DND-41 (cell line): ENCODE results near the gene TCF20.
A peak's percentile ranks its signal among the peaks of the same experiment; 100 is the strongest.

Experiments used
- ATAC-seq: fragments of 200-7000 bp; cut with Tn5 transposase; 3 replicates; pipeline ENCODE4 v1.9.1; 2021; ENCODE audit warnings: low read depth; ENCODE audit not compliant: insufficient read depth
- DNase-seq: peaks from one replicate; pipeline ENCODE4 v3.0.0-alpha.2; 2020
- H2AFZ ChIP-seq: 2 replicates; pipeline ENCODE4 v1.6.0; 2012; ENCODE audit warnings: low read depth, low read length
- H3K27ac ChIP-seq: 2 replicates; pipeline ENCODE4 v1.5.1; 2012; ENCODE audit warnings: low read length, inconsistent platforms
- H3K27me3 ChIP-seq: fragments of 200-600 bp; sonication (generic); 2 replicates; pipeline ENCODE4 v1.6.0; 2012; ENCODE audit warnings: low read length, mild to moderate bottlenecking, inconsistent platforms; ENCODE audit not compliant: insufficient read depth, poor library complexity
- H3K36me3 ChIP-seq: 2 replicates; pipeline ENCODE4 v1.5.1; 2012; ENCODE audit warnings: low read length, inconsistent platforms; ENCODE audit not compliant: insufficient read depth
- H3K4me1 ChIP-seq: 2 replicates; pipeline ENCODE4 v1.5.1; 2012; ENCODE audit warnings: mild to moderate bottlenecking, low read length; ENCODE audit not compliant: insufficient read depth
- H3K4me2 ChIP-seq: 2 replicates; pipeline ENCODE4 v1.6.0; 2012; ENCODE audit warnings: mild to moderate bottlenecking, moderate library complexity, low read length, inconsistent platforms; ENCODE audit not compliant: insufficient read depth
- H3K4me3 ChIP-seq, 2 experiments: fragments of 200-600 bp in 1 of 2; shearing (Covaris generic) in 1 of 2; 2 replicates each; pipeline ENCODE4 v1.5.1; 2012 to 2016; ENCODE audit warnings: inconsistent platforms in 2 of 2, low read length in 2 of 2, mild to moderate bottlenecking in 2 of 2, low read depth in 1 of 2, moderate library complexity in 1 of 2
- H3K79me2 ChIP-seq: 2 replicates; pipeline ENCODE4 v1.6.0; 2012; ENCODE audit warnings: low read length, inconsistent platforms; ENCODE audit not compliant: insufficient read depth
- H3K9ac ChIP-seq: 2 replicates; pipeline ENCODE4 v1.6.0; 2012; ENCODE audit warnings: low read depth, mild to moderate bottlenecking, inconsistent platforms, low read length, moderate library complexity
- H3K9me3 ChIP-seq: 2 replicates; pipeline ENCODE4 v1.5.1; 2012; ENCODE audit warnings: low read length, moderate library complexity, mild to moderate bottlenecking, inconsistent platforms; ENCODE audit not compliant: insufficient read depth, severe bottlenecking
- H4K20me1 ChIP-seq: 2 replicates; pipeline ENCODE4 v1.6.0; 2012; ENCODE audit warnings: low read length; ENCODE audit not compliant: insufficient read depth
- CTCF ChIP-seq: IDR thresholded peaks from 2 replicates; pipeline ENCODE4 v1.5.1; 2012; ENCODE audit warnings: borderline replicate concordance, low read length, moderate library complexity, mild to moderate bottlenecking; ENCODE audit not compliant: poor library complexity, severe bottlenecking; ENCODE audit errors: extremely low read depth
- EZH2 ChIP-seq: IDR thresholded peaks from 3 replicates; pipeline ENCODE4 v1.6.1; 2012; ENCODE audit warnings: borderline replicate concordance, low read depth, mild to moderate bottlenecking, moderate library complexity, low read length, inconsistent platforms; ENCODE audit not compliant: severe bottlenecking

TCF20 gene

DNA sequence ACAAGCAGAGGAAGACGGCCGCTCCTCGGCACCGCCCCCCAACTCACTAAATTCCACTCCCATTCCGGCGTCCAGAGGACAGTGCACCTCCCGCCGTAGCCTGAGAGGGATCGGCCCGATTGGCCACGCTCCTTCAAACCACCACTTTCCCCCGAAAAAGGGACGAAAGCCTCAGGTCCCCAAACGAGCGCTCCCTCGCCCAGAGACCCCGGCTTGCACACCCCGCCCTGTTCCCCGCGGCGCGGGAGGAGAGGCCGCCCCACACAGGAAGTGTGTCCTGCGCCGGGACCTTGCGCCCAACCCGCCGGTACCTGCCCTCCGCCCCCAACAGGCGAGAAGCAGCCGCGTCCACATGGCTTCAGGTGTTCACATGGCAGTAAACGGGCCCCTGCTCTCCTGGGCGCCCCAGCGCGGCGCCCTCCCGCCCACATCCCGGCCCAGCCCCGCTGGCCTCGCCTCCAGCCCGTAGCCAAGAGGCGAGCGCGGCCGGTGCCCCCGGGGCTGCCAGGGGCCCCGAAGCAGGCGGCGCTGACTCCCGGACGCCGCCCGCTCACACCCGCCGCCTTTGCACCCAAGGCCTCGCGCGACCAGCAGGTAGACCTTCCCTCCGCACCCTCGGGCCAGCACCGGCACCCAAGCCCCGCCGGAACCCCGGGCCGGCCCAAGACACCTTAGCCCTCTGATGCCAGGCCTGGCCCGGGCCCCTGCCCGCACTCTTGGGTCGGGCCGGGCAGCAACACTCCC is 849 bp downstream of the TCF20 start:
- ATAC-seq, result peak; percentile 79
- TF ChIP-seq EZH2, result no peak
- peak; percentile 33 for TF ChIP-seq CTCF
- peak overlapping the region; percentile 98 to 99 for H3K4me3 ChIP-seq
- H3K36me3 ChIP-seq, result peaks cover 16% of the 10 kb centered on the region
- peaks cover 62% of the 10 kb centered on the region for H4K20me1 ChIP-seq
- H3K79me2 ChIP-seq, result peaks cover 60% of the 10 kb centered on the region
- H3K9ac ChIP-seq, result peak overlapping the region; percentile 95
- H3K4me1 ChIP-seq, result peaks cover 34% of the 10 kb centered on the region
- peak overlapping the region; percentile 73 for H3K4me2 ChIP-seq
- no peaks in the 10 kb centered on the region for H3K27me3 ChIP-seq
- peak overlapping the region; percentile 82 for H3K27ac ChIP-seq
- no peaks in the 10 kb centered on the region for H3K9me3 ChIP-seq
- peak overlapping the region; percentile 64 for H2AFZ ChIP-seq
- DNase-seq, result peak; percentile 73

- Histone ChIP-seq H3K27ac (peak overlapping the region; percentile 82), H3K4me1 (peaks cover 34% of the 10 kb centered on the region), H2AFZ (peak overlapping the region; percentile 64), H3K9ac (peak overlapping the region; percentile 95), H3K9me3 (no peaks in the 10 kb centered on the region), H3K79me2 (peaks cover 63% of the 10 kb centered on the region), H3K27me3 (no peaks in the 10 kb centered on the region), H4K20me1 (peaks cover 63% of the 10 kb centered on the region), H3K4me2 (peak overlapping the region; percentile 73), H3K36me3 (peaks cover 16% of the 10 kb centered on the region), H3K4me3 (peak overlapping the region; percentile 98 to 99; a peak in 3 of 4 replicates)
- peak; percentile 21 for DNase-seq
- ATAC-seq, result peak; percentile 20; the same call in 1 of the 3 replicates
- TF ChIP-seq CTCF (no peak), EZH2 (no peak)
Measured at GRCh38 chr22:42268852-42269410, 1.5 kb downstream of the TCF20 start.

- Histone ChIP-seq H3K9me3 (no peaks in the 10 kb centered on the region), H3K36me3 (peaks cover 16% of the 10 kb centered on the region), H3K4me2 (no peak overlapping the region), H2AFZ (no peak overlapping the region), H4K20me1 (peaks cover 96% of the 10 kb centered on the region), H3K27ac (no peak overlapping the region), H3K79me2 (peaks cover 99% of the 10 kb centered on the region), H3K9ac (no peak overlapping the region), H3K4me1 (peaks cover 26% of the 10 kb centered on the region), H3K4me3 (no peak overlapping the region), H3K27me3 (no peaks in the 10 kb centered on the region)
- DNase-seq, result no peak
- no peak for ATAC-seq
- TF ChIP-seq EZH2 (no peak), CTCF (no peak)
Measured at GRCh38 chr22:42265321-42265720, 5.1 kb downstream of the TCF20 start.
